Nephron progenitor cell (in vitro differentiated cells): ENCODE data around the gene GNB1L.

ENCODE experiments used
- DNase-seq: peaks from one replicate; pipeline ENCODE4 v3.0.0; 2021
- H3K27ac Mint-ChIP-seq: 2 replicates; pipeline ENCODE4 v1.8.0; 2021; ENCODE audit warnings: mild to moderate bottlenecking, moderate library complexity, mixed read lengths
- H3K27me3 Mint-ChIP-seq: 2 replicates; pipeline ENCODE4 v1.8.0; 2021; ENCODE audit warnings: mild to moderate bottlenecking, low read depth, mixed read lengths; ENCODE audit not compliant: poor library complexity
- H3K36me3 Mint-ChIP-seq: 2 replicates; pipeline ENCODE4 v1.8.0; 2021; ENCODE audit warnings: low read depth, mixed read lengths
- H3K4me1 Mint-ChIP-seq: 2 replicates; pipeline ENCODE4 v1.8.0; 2021; ENCODE audit warnings: mixed read lengths
- H3K4me3 Mint-ChIP-seq: 2 replicates; pipeline ENCODE4 v1.8.0; 2021; ENCODE audit warnings: mild to moderate bottlenecking, moderate library complexity, mixed read lengths
- H3K9me3 Mint-ChIP-seq: 2 replicates; pipeline ENCODE4 v1.8.0; 2021; ENCODE audit warnings: mild to moderate bottlenecking, moderate library complexity, mixed read lengths
- TF ChIP-seq, protein P1 (sequence below): fragments of 200-600 bp; sonication (generic); IDR thresholded peaks from 2 replicates; pipeline ENCODE4 v1.5.0; 2021; ENCODE audit warnings: antibody characterized with exemption

Gene GNB1L

GRCh38 chr22:19844377-19845053, 10.2 kb downstream of the GNB1L start:
- peaks cover 23% of the 10 kb centered on the region for H3K4me1 Mint-ChIP-seq
- no peak for DNase-seq
- no peak overlapping the region for H3K4me3 Mint-ChIP-seq
- H3K36me3 Mint-ChIP-seq = peaks cover 10% of the 10 kb centered on the region
- H3K9me3 Mint-ChIP-seq = no peaks in the 10 kb centered on the region
- H3K27ac Mint-ChIP-seq = no peak overlapping the region
- H3K27me3 Mint-ChIP-seq = peaks cover 23% of the 10 kb centered on the region
- TF ChIP-seq, protein P1, sequence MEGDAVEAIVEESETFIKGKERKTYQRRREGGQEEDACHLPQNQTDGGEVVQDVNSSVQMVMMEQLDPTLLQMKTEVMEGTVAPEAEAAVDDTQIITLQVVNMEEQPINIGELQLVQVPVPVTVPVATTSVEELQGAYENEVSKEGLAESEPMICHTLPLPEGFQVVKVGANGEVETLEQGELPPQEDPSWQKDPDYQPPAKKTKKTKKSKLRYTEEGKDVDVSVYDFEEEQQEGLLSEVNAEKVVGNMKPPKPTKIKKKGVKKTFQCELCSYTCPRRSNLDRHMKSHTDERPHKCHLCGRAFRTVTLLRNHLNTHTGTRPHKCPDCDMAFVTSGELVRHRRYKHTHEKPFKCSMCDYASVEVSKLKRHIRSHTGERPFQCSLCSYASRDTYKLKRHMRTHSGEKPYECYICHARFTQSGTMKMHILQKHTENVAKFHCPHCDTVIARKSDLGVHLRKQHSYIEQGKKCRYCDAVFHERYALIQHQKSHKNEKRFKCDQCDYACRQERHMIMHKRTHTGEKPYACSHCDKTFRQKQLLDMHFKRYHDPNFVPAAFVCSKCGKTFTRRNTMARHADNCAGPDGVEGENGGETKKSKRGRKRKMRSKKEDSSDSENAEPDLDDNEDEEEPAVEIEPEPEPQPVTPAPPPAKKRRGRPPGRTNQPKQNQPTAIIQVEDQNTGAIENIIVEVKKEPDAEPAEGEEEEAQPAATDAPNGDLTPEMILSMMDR = no peak

DNA sequence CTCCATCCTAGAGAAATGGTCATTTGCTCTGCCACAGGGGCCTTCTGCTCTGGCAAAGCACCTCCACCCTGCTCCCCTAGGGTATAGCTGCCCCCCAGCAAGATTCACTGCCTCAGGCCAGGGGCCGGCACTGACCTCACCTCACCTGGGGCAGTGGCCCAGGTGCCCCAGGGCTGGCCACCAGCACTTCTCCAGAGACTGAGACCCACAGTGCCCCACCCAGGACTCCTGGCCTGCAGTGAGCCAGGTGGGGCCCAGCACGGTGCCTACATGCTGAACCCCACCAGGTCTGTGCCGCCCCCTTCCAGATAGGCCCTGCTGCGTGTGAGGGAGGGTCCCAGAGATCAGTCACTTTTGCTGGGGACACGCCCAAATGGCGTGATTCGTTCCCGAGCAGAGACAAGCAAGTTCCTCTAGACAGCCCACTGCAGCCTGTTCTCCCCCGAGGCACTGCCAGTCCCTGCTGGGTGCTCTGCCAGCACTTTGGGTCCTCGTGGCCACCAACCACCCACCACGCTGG, 10.8 kb downstream of the GNB1L start:
- DNase-seq = no peak
- no peak overlapping the region for H3K27ac Mint-ChIP-seq
- peaks cover 10% of the 10 kb centered on the region for H3K36me3 Mint-ChIP-seq
- peaks cover 23% of the 10 kb centered on the region for H3K27me3 Mint-ChIP-seq
- peaks cover 23% of the 10 kb centered on the region for H3K4me1 Mint-ChIP-seq
- no peaks in the 10 kb centered on the region for H3K9me3 Mint-ChIP-seq
- no peak overlapping the region for H3K4me3 Mint-ChIP-seq
- TF ChIP-seq, protein P1 = no peak

GRCh38 chr22:19843107-19843856, 11.4 kb downstream of the GNB1L start:
- no peaks in the 10 kb centered on the region for H3K9me3 Mint-ChIP-seq
- H3K27me3 Mint-ChIP-seq = peaks cover 22% of the 10 kb centered on the region
- TF ChIP-seq, protein P1 = no peak
- no peak overlapping the region for H3K4me3 Mint-ChIP-seq
- H3K4me1 Mint-ChIP-seq = peaks cover 23% of the 10 kb centered on the region
- DNase-seq = no peak
- no peak overlapping the region for H3K27ac Mint-ChIP-seq
- H3K36me3 Mint-ChIP-seq = peaks cover 10% of the 10 kb centered on the region

GRCh38 chr22:19842393-19843106, 12.1 kb downstream of the GNB1L start:
- Mint-ChIP-seq H3K27ac (no peak overlapping the region), H3K4me3 (no peak overlapping the region)
- DNase-seq = no peak

GRCh38 chr22:19841641-19842392, 12.9 kb downstream of the GNB1L start:
- no peak overlapping the region for H3K27ac Mint-ChIP-seq
- peaks cover 25% of the 10 kb centered on the region for H3K27me3 Mint-ChIP-seq

More at GRCh38 chr22:19842393-19843106, 12.1 kb downstream of the GNB1L start:
- Mint-ChIP-seq H3K4me1 (peaks cover 23% of the 10 kb centered on the region), H3K9me3 (no peaks in the 10 kb centered on the region), H3K36me3 (peaks cover 4% of the 10 kb centered on the region), H3K27me3 (peaks cover 25% of the 10 kb centered on the region)
- TF ChIP-seq, protein P1 = no peak

More at GRCh38 chr22:19841641-19842392, 12.9 kb downstream of the GNB1L start:
- H3K4me1 Mint-ChIP-seq = peaks cover 23% of the 10 kb centered on the region
- TF ChIP-seq, protein P1 = no peak
- H3K4me3 Mint-ChIP-seq = no peak overlapping the region
- DNase-seq = no peak
- no peaks in the 10 kb centered on the region for H3K9me3 Mint-ChIP-seq
- H3K36me3 Mint-ChIP-seq = no peaks in the 10 kb centered on the region
